ENCODE results near the gene PARP8.

DNA sequence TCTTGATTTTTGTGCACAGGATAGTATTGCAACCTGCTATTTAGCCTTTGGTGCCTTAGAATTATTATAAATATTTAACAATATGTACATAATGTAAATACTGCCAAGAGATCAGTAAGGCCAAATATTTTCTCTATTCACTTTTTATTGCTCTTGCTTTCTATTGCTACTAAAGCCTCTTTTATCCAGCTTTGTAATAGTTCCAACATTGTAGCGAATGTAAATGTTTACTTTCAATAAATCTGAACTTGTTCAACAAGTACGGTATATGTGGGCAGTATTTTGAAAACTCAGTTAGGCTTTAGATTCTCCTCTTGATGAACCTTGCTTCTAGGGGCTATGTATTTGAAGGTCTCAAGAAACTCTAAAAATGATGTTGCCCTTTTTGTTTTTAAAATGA, 179.8 kb downstream of the PARP8 start:
- TF ChIP-seq CTCF (IDR thresholded peaks at IDR 0.05) (no peak), POLR2AphosphoS5 (IDR thresholded peaks at IDR 0.05) (no peak)
